Measurements from ENCODE around the gene NAE1. TPM values are rescaled to one million over a fixed set of nuclear protein-coding genes. Genes with fewer than 3 reads are reported as not detected.

Gene NAE1
- total RNA-seq, 1 donor from 2014 or later: 41.8 TPM

DNA sequence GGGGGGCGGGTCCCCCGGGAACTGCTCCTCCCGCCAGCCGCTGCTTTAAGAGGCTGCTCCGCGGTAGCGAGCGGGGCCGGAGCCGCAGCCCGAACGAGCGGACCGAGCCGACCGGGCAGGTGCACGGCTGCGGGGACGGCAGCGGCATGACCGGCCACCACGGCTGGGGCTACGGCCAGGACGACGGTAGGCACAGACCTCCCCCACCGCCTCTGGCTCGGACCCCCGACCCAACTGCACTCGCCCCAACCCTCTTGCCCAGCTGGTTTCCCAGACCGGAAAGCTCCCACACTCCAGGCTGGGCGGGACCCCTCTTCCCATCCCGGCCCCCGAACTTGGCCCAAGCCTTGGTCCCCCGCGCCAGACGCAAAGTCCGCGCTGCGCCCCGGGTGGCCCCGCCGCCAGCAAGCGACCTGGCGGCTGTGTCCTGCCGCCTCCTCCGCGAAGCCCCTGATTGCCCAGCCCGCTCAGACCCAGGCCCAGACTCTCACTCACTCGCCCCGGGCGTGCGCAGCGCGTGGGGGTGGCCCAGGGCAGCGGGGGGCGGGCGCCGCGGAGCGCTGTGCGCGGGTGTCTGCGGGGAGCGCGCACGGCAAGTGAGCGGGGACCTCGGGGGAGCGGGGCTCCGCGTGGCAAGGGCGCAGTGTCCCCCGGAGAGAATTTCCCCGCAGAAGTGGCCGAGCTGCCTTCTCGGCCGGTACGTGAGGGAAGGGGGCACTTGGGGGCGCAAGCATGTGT, 13.7 kb upstream of the NAE1 start, which contains the start of gene CA7:
Gene CA7 (plus strand): TSS at position 73 of the 738 bp plus-strand sequence. CDS start 74 bp downstream, at position 147.
- Histone ChIP-seq H3K4me3 (peak within 1 kb of the TSS; percentile 39), H3K36me3 (no peaks in the 10 kb centered on the region), H3K9me3 (no peaks in the 10 kb centered on the region), H3K27ac (no peak within 1 kb of the TSS), H3K4me1 (peaks cover 12% of the 10 kb centered on the region), H3K27me3 (peaks cover 38% of the 10 kb centered on the region)
- DNase-seq: no peak
- intact Hi-C loops (cut with DNase I): no loop called here
- ATAC-seq: peak; percentile 42
- TF ChIP-seq, protein P1, sequence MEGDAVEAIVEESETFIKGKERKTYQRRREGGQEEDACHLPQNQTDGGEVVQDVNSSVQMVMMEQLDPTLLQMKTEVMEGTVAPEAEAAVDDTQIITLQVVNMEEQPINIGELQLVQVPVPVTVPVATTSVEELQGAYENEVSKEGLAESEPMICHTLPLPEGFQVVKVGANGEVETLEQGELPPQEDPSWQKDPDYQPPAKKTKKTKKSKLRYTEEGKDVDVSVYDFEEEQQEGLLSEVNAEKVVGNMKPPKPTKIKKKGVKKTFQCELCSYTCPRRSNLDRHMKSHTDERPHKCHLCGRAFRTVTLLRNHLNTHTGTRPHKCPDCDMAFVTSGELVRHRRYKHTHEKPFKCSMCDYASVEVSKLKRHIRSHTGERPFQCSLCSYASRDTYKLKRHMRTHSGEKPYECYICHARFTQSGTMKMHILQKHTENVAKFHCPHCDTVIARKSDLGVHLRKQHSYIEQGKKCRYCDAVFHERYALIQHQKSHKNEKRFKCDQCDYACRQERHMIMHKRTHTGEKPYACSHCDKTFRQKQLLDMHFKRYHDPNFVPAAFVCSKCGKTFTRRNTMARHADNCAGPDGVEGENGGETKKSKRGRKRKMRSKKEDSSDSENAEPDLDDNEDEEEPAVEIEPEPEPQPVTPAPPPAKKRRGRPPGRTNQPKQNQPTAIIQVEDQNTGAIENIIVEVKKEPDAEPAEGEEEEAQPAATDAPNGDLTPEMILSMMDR (IDR thresholded peaks at IDR 0.05): no peak

DNA sequence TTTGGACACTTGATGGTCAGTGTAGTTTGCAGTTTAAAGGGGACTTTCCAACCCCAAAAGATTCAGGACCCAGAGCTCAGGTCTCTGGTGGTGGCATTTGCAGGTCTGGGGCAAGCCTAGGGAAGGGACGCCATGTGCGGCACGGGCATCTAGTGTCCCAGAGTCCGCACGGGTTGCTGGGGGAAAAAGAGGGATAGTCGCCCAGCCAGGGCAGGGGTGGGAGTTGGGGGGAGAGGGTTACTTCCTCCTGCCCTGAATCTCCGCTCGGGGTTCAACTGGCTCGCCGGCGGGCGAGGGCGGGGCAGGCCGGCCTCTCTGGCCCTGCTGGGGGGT, 13.2 kb upstream of the NAE1 start:
- H3K4me3 ChIP-seq: peak overlapping the region; percentile 39
- H3K4me1 ChIP-seq: peaks cover 12% of the 10 kb centered on the region
- TF ChIP-seq, protein P1 (IDR thresholded peaks at IDR 0.05): no peak
- H3K27me3 ChIP-seq: peaks cover 38% of the 10 kb centered on the region
- DNase-seq (no peak), ATAC-seq (no peak)
- H3K36me3 ChIP-seq: no peaks in the 10 kb centered on the region
- intact Hi-C loops (cut with DNase I): no loop called here
- no peaks in the 10 kb centered on the region for H3K9me3 ChIP-seq
- H3K27ac ChIP-seq: no peak overlapping the region

DNA sequence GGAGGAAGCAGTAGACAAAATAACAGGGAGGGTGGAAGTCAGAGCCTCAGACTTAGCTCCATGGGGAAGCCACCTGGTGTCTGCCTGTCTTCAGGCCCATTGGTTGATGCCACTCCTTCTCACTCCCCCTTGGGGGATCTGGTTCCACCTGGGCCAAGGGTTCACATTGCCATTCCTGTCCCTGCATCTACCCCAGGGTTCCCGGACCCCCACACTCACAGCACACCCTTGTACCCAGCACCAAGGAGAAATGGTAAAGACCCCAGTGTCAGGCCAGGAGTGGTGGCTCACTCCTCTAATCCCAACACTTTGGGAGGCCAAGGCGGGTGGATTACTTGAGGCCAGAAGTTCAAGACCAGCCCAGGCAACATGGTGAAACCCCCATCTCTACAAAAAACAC, 12.4 kb upstream of the NAE1 start:
- ATAC-seq: no peak
- intact Hi-C loops (cut with DNase I): no loop called here
- Histone ChIP-seq H3K9me3 (no peaks in the 10 kb centered on the region), H3K27me3 (peaks cover 31% of the 10 kb centered on the region), H3K4me1 (peaks cover 12% of the 10 kb centered on the region), H3K27ac (no peak overlapping the region), H3K36me3 (no peaks in the 10 kb centered on the region), H3K4me3 (no peak overlapping the region)
- no peak for DNase-seq
- TF ChIP-seq, protein P1 (IDR thresholded peaks at IDR 0.05): no peak

DNA sequence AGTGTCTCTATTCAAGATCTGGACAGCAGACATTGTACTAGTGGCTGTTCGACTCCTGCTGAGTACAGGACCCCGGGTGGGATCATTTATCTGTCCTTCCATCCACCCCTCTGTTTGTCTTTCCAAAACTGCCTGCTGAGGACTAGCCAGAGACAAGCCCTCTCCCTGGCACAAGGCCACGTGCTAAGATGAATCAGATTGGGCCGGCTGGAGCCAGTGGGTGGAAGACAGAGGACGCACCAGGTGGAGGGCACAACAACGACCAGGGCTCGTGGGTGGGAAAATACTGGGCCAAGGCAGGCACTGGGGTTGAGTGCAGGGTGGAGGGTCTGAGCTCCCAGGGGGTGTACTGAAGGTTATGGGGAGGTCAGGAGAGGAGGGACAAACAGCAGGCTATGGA, 12.0 kb upstream of the NAE1 start:
- no peak for DNase-seq
- Histone ChIP-seq H3K27ac (no peak overlapping the region), H3K4me3 (no peak overlapping the region), H3K4me1 (peaks cover 12% of the 10 kb centered on the region), H3K27me3 (peaks cover 31% of the 10 kb centered on the region), H3K9me3 (no peaks in the 10 kb centered on the region), H3K36me3 (no peaks in the 10 kb centered on the region)
- intact Hi-C loops (cut with DNase I): no loop called here
- TF ChIP-seq, protein P1 (IDR thresholded peaks at IDR 0.05): no peak
- ATAC-seq: no peak

DNA sequence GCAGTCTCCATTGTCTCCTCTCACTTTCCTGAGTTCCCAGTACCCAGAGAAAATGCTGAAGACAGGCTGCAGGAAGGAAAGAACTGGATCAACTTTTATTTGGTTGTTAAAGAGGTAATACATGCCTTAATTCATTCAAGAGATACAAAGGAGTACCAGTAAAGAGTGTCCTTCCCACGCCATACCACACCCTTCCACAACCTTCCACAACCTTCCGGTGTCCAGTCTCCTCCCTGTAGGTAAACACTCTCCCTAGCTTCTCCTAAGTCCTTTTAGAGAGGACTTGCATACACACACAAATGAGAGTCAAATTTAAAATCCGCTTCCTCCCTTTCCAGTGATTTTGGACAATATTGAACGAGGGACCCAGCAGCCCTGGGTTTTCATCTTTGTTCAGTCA, 10.6 kb upstream of the NAE1 start:
- intact Hi-C loops (cut with DNase I): no loop called here
- H3K9me3 ChIP-seq: no peaks in the 10 kb centered on the region
- DNase-seq (no peak), ATAC-seq (no peak)
- no peak overlapping the region for H3K27ac ChIP-seq
- TF ChIP-seq, protein P1 (IDR thresholded peaks at IDR 0.05): no peak
- H3K4me1 ChIP-seq: peaks cover 12% of the 10 kb centered on the region
- H3K4me3 ChIP-seq: no peak overlapping the region
- H3K27me3 ChIP-seq: peaks cover 29% of the 10 kb centered on the region
- no peaks in the 10 kb centered on the region for H3K36me3 ChIP-seq
